Ascending aorta (tissue), 2 donors: ENCODE data around the gene CCDC197. TPM values are rescaled to one million over a fixed set of nuclear protein-coding genes. Genes with fewer than 3 reads are reported as not detected.

Source experiments
- DNase-seq, 2 donors: peaks; one replicate each; pipeline ENCODE4 v3.0.0-alpha.2; 2019; ENCODE audit warnings: low spot score in 2 of 2
- H3K27ac ChIP-seq, 2 donors: fragments of 200-600 bp; sonication (generic); one replicate each; pipeline ENCODE4 v1.5.1; 2016 to 2017; ENCODE audit warnings: mild to moderate bottlenecking in 1 of 2
- H3K27me3 ChIP-seq: fragments of 200-600 bp; sonication (generic); one replicate; pipeline ENCODE4 v1.5.1; 2017
- H3K36me3 ChIP-seq, 2 donors: fragments of 200-600 bp; sonication (generic); one replicate each; pipeline ENCODE4 v1.5.1; 2016
- H3K4me1 ChIP-seq, 2 donors: fragments of 200-600 bp; sonication (generic); one replicate each; pipeline ENCODE4 v1.5.1; 2016 to 2017; ENCODE audit warnings: mild to moderate bottlenecking in 1 of 2
- H3K4me3 ChIP-seq, 2 donors: fragments of 200-600 bp; sonication (generic); one replicate each; pipeline ENCODE4 v1.5.1; 2016 to 2017; ENCODE audit warnings: mild to moderate bottlenecking in 1 of 2
- H3K9me3 ChIP-seq, 2 donors: fragments of 200-600 bp; sonication (generic); one replicate each; pipeline ENCODE4 v1.5.1; 2016
- CTCF ChIP-seq, 3 experiments: fragments of 200-600 bp in 2 of 3; fragments of 450-650 bp in 1 of 3; sonication (generic) in 2 of 3; IDR thresholded peaks; one replicate each; pipeline ENCODE4 v1.5.1; 2016 to 2019; ENCODE audit warnings: antibody characterized with exemption in 3 of 3, mild to moderate bottlenecking in 1 of 3, moderate library complexity in 1 of 3
- intact Hi-C: fragments of 100-400 bp; cut with DNase I; formaldehyde crosslinking; loops from one replicate; pipeline ENCODE4 v1.15.1; 2023
- total RNA-seq: library from RNA; depleted of rRNA; stranded (reverse); fragments of >200 nt; gene quantifications from one replicate; pipeline ENCODE4 v1.1.0, GENCODE V29; 2016

The CCDC197 gene
- total RNA-seq, 1 donor from 2014 or later, result not detected

- H3K4me1 ChIP-seq, result no peaks in the 10 kb centered on the region
Measured at GRCh38 chr14:94011795-94012194, 14.7 kb downstream of the CCDC197 start.

GRCh38 chr14:94014382-94014781, 17.3 kb downstream of the CCDC197 start:
- no peak for DNase-seq
- Histone ChIP-seq H3K4me1 (no peaks in the 10 kb centered on the region), H3K27ac (no peak overlapping the region), H3K4me3 (no peak overlapping the region), H3K27me3 (no peaks in the 10 kb centered on the region), H3K36me3 (no peaks in the 10 kb centered on the region), H3K9me3 (no peaks in the 10 kb centered on the region)
- intact Hi-C loops, result no loop called here
- no peak for TF ChIP-seq CTCF (IDR thresholded peaks at IDR 0.05)

More at GRCh38 chr14:94011795-94012194, 14.7 kb downstream of the CCDC197 start:
- Histone ChIP-seq H3K9me3 (no peaks in the 10 kb centered on the region), H3K36me3 (no peaks in the 10 kb centered on the region), H3K27ac (no peak overlapping the region), H3K27me3 (no peaks in the 10 kb centered on the region), H3K4me3 (no peak overlapping the region)
- intact Hi-C loops, result no loop called here
- DNase-seq, result no peak
- TF ChIP-seq CTCF (IDR thresholded peaks at IDR 0.05), result no peak

- DNase-seq, result no peak
- H3K9me3 ChIP-seq, result no peaks in the 10 kb centered on the region
- intact Hi-C loops, result no loop called here
- H3K4me1 ChIP-seq, result no peaks in the 10 kb centered on the region
- no peak for TF ChIP-seq CTCF (IDR thresholded peaks at IDR 0.05)
- no peak overlapping the region for H3K27ac ChIP-seq
- H3K4me3 ChIP-seq, result no peak overlapping the region
- no peaks in the 10 kb centered on the region for H3K27me3 ChIP-seq
- no peaks in the 10 kb centered on the region for H3K36me3 ChIP-seq
Measured at GRCh38 chr14:94015223-94015622, 18.1 kb downstream of the CCDC197 start.

- Histone ChIP-seq H3K4me3 (no peak overlapping the region), H3K36me3 (no peaks in the 10 kb centered on the region), H3K4me1 (no peaks in the 10 kb centered on the region), H3K9me3 (no peaks in the 10 kb centered on the region), H3K27ac (no peak overlapping the region), H3K27me3 (no peaks in the 10 kb centered on the region)
- intact Hi-C loops, result no loop called here
- DNase-seq, result no peak
- TF ChIP-seq CTCF (IDR thresholded peaks at IDR 0.05), result no peak
Measured at GRCh38 chr14:94016446-94016976, 19.4 kb downstream of the CCDC197 start.

GRCh38 chr14:94018308-94018707, 21.2 kb downstream of the CCDC197 start:
- Histone ChIP-seq H3K27me3 (no peaks in the 10 kb centered on the region), H3K4me3 (no peak overlapping the region), H3K36me3 (no peaks in the 10 kb centered on the region), H3K27ac (no peak overlapping the region), H3K9me3 (no peaks in the 10 kb centered on the region), H3K4me1 (no peaks in the 10 kb centered on the region)
- intact Hi-C loops, result no loop called here
- DNase-seq, result no peak
- TF ChIP-seq CTCF (IDR thresholded peaks at IDR 0.05), result no peak

GRCh38 chr14:94019329-94019728, 22.2 kb downstream of the CCDC197 start:
- no peaks in the 10 kb centered on the region for H3K27me3 ChIP-seq
- H3K9me3 ChIP-seq, result no peaks in the 10 kb centered on the region
- no peak overlapping the region for H3K27ac ChIP-seq
- no peaks in the 10 kb centered on the region for H3K36me3 ChIP-seq
- no peak for DNase-seq
- H3K4me1 ChIP-seq, result no peaks in the 10 kb centered on the region
- TF ChIP-seq CTCF (IDR thresholded peaks at IDR 0.05), result no peak
- intact Hi-C loops, result no loop called here
- H3K4me3 ChIP-seq, result no peak overlapping the region
